HG03378 (cell line): ENCODE data around the gene ERLIN1.
A peak's percentile ranks its signal among the peaks of the same experiment; 100 is the strongest.

ENCODE experiments used
- ATAC-seq: cut with Tn5 transposase; IDR thresholded peaks from one replicate; pipeline ENCODE4 v1.9.1; 2021; ENCODE audit warnings: mild to moderate bottlenecking, moderate library complexity; ENCODE audit not compliant: unreplicated experiment

Gene ERLIN1

GRCh38 chr10:100185364-100186252 lies at the start of gene ERLIN1:
ERLIN1 (minus strand) TSS chr10:100186029; CDS start chr10:100185626, 403 bp downstream.
- ATAC-seq, result peak; percentile 48

- no peak for ATAC-seq
These were observed 46.3 kb upstream of the ERLIN1 start for GRCh38 chr10:100232101-100232500.

GRCh38 chr10:100229819-100230422 lies 44.1 kb upstream of the ERLIN1 start:
- no peak for ATAC-seq

GRCh38 chr10:100223879-100224278 lies 38.0 kb upstream of the ERLIN1 start:
- no peak for ATAC-seq

- no peak for ATAC-seq
These were observed 36.7 kb upstream of the ERLIN1 start for GRCh38 chr10:100222529-100222928.

- no peak for ATAC-seq
These were observed 30.2 kb upstream of the ERLIN1 start for GRCh38 chr10:100216006-100216405.

- ATAC-seq, result no peak
These were observed 23.5 kb upstream of the ERLIN1 start for GRCh38 chr10:100209303-100209702.

GRCh38 chr10:100208276-100208675 lies 22.4 kb upstream of the ERLIN1 start:
- ATAC-seq, result no peak

GRCh38 chr10:100204370-100204769 lies 18.5 kb upstream of the ERLIN1 start:
- ATAC-seq, result no peak

- no peak for ATAC-seq
These were observed 15.7 kb upstream of the ERLIN1 start for GRCh38 chr10:100201549-100201948.

- ATAC-seq, result no peak
These were observed 8.9 kb upstream of the ERLIN1 start for GRCh38 chr10:100194711-100195110.

- ATAC-seq, result no peak
These were observed 6.5 kb upstream of the ERLIN1 start for GRCh38 chr10:100192350-100192749.

GRCh38 chr10:100186253-100187212 lies 704 bp upstream of the ERLIN1 start:
- ATAC-seq, result peak; percentile 42

GRCh38 chr10:100184840-100185239 lies 989 bp downstream of the ERLIN1 start:
- no peak for ATAC-seq

- ATAC-seq, result no peak
These were observed 1.4 kb downstream of the ERLIN1 start for GRCh38 chr10:100184426-100184825.

GRCh38 chr10:100183481-100183880 lies 2.3 kb downstream of the ERLIN1 start:
- no peak for ATAC-seq

GRCh38 chr10:100182908-100183307 lies 2.9 kb downstream of the ERLIN1 start:
- no peak for ATAC-seq

- no peak for ATAC-seq
These were observed 3.5 kb downstream of the ERLIN1 start for GRCh38 chr10:100182281-100182680.

- ATAC-seq, result no peak
These were observed 10.0 kb downstream of the ERLIN1 start for GRCh38 chr10:100175875-100176274.

GRCh38 chr10:100174699-100175677 lies 10.8 kb downstream of the ERLIN1 start:
- peak; percentile 77 for ATAC-seq
